ENCODE results near the gene UBAP2.

The UBAP2 gene

DNA sequence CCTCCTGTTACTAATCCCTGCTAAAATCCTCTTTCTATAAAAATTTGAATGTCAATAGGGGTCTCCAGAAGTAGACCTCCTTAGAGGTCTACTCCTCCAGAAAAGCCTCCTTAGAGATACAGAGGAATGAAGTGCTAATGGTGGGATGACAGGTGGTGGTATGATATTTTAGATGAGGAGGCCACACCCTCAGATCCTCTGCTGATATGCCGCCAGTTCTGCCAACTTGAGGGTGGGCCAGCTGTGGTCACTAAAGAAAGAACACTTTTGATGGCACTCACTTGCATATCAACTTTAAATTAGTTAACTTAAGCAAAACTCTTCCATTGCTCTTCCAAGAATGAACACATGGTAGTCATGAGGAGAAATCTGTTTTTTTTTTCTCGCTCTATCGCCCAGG is 16.9 kb upstream of the UBAP2 start:
- Histone ChIP-seq H3K4me3 (ENCODE audit: insufficient read depth, low read length, poor library complexity, severe bottlenecking) (no peak overlapping the region), H3K9me2 (replicated peaks; ENCODE audit: insufficient read depth, low read length) (no peaks in the 10 kb centered on the region), H3K79me2 (ENCODE audit: insufficient read depth, low read length) (no peaks in the 10 kb centered on the region), H3K9ac (ENCODE audit: low read length) (no peak overlapping the region), H3F3A (ENCODE audit: insufficient read depth) (no peaks in the 10 kb centered on the region), H2AFZ (ENCODE audit: low read depth, low read length, severe bottlenecking) (no peak overlapping the region), H4K20me1 (ENCODE audit: low read depth, low read length) (no peaks in the 10 kb centered on the region), H3K27me3 (ENCODE audit: low read length) (no peaks in the 10 kb centered on the region), H3K36me3 (ENCODE audit: low read length) (no peaks in the 10 kb centered on the region), H3K4me2 (ENCODE audit: low read depth, low read length, poor library complexity, severe bottlenecking) (no peak overlapping the region), H3K9me3 (ENCODE audit: insufficient read depth, low read length) (no peaks in the 10 kb centered on the region), H3K27ac (ENCODE audit: low read depth, low read length) (no peak overlapping the region)
- no peak for TF ChIP-seq EZH2phosphoT487 (conservative IDR thresholded peaks at IDR 0.05; ENCODE audit: low read length)
- TF ChIP-seq, protein P1, sequence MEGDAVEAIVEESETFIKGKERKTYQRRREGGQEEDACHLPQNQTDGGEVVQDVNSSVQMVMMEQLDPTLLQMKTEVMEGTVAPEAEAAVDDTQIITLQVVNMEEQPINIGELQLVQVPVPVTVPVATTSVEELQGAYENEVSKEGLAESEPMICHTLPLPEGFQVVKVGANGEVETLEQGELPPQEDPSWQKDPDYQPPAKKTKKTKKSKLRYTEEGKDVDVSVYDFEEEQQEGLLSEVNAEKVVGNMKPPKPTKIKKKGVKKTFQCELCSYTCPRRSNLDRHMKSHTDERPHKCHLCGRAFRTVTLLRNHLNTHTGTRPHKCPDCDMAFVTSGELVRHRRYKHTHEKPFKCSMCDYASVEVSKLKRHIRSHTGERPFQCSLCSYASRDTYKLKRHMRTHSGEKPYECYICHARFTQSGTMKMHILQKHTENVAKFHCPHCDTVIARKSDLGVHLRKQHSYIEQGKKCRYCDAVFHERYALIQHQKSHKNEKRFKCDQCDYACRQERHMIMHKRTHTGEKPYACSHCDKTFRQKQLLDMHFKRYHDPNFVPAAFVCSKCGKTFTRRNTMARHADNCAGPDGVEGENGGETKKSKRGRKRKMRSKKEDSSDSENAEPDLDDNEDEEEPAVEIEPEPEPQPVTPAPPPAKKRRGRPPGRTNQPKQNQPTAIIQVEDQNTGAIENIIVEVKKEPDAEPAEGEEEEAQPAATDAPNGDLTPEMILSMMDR (IDR thresholded peaks at IDR 0.05; ENCODE audit: insufficient read depth, low read length, poor library complexity, severe bottlenecking) = no peak

DNA sequence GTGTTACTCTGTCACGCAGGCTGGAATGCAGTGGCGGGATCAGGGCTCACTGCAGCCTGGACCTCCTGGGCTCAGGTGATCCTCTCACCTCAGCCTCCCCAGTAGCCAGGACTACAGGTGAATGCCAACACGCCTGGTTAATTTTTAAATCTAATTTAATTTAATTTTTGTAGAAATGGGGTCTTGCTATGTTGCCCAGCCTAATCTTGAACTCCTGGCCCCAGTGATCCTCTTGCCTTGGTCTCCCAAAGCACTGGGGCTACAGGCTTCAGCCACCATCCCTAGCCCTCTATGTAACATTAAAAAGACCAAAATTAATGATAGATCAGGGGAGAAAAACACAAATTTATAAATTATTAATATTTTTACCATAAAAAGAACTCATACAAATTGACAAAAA is 11.3 kb upstream of the UBAP2 start:
- no peak overlapping the region for H3K9ac ChIP-seq (ENCODE audit: low read length)
- no peaks in the 10 kb centered on the region for H3K36me3 ChIP-seq (ENCODE audit: low read length)
- no peak overlapping the region for H3K4me3 ChIP-seq (ENCODE audit: insufficient read depth, low read length, poor library complexity, severe bottlenecking)
- H3K27ac ChIP-seq (ENCODE audit: low read depth, low read length) = no peak overlapping the region
- no peak for TF ChIP-seq EZH2phosphoT487 (conservative IDR thresholded peaks at IDR 0.05; ENCODE audit: low read length)
- TF ChIP-seq, protein P1 (IDR thresholded peaks at IDR 0.05; ENCODE audit: insufficient read depth, low read length, poor library complexity, severe bottlenecking) = no peak
- no peaks in the 10 kb centered on the region for H3K27me3 ChIP-seq (ENCODE audit: low read length)
- H2AFZ ChIP-seq (ENCODE audit: low read depth, low read length, severe bottlenecking) = no peak overlapping the region
- no peaks in the 10 kb centered on the region for H3K9me3 ChIP-seq (ENCODE audit: insufficient read depth, low read length)
- no peaks in the 10 kb centered on the region for H3F3A ChIP-seq (ENCODE audit: insufficient read depth)
- H3K4me2 ChIP-seq (ENCODE audit: low read depth, low read length, poor library complexity, severe bottlenecking) = no peak overlapping the region
- no peaks in the 10 kb centered on the region for H4K20me1 ChIP-seq (ENCODE audit: low read depth, low read length)
- no peaks in the 10 kb centered on the region for H3K79me2 ChIP-seq (ENCODE audit: insufficient read depth, low read length)
- H3K9me2 ChIP-seq (replicated peaks; ENCODE audit: insufficient read depth, low read length) = no peaks in the 10 kb centered on the region

GRCh38 chr9:34059281-34059680 is 10.6 kb upstream of the UBAP2 start:
- Histone ChIP-seq H4K20me1 (ENCODE audit: low read depth, low read length) (no peaks in the 10 kb centered on the region), H3K9me3 (ENCODE audit: insufficient read depth, low read length) (no peaks in the 10 kb centered on the region), H3K4me3 (ENCODE audit: insufficient read depth, low read length, poor library complexity, severe bottlenecking) (no peak overlapping the region), H3F3A (ENCODE audit: insufficient read depth) (no peaks in the 10 kb centered on the region), H3K27ac (ENCODE audit: low read depth, low read length) (no peak overlapping the region), H3K79me2 (ENCODE audit: insufficient read depth, low read length) (no peaks in the 10 kb centered on the region), H3K4me2 (ENCODE audit: low read depth, low read length, poor library complexity, severe bottlenecking) (no peak overlapping the region), H3K36me3 (ENCODE audit: low read length) (no peaks in the 10 kb centered on the region), H2AFZ (ENCODE audit: low read depth, low read length, severe bottlenecking) (no peak overlapping the region), H3K27me3 (ENCODE audit: low read length) (no peaks in the 10 kb centered on the region), H3K9ac (ENCODE audit: low read length) (no peak overlapping the region), H3K9me2 (replicated peaks; ENCODE audit: insufficient read depth, low read length) (no peaks in the 10 kb centered on the region)
- no peak for TF ChIP-seq EZH2phosphoT487 (conservative IDR thresholded peaks at IDR 0.05; ENCODE audit: low read length)
- TF ChIP-seq, protein P1 (IDR thresholded peaks at IDR 0.05; ENCODE audit: insufficient read depth, low read length, poor library complexity, severe bottlenecking) = no peak
